ENCODE measurements around the gene MUS81. TPM values are rescaled to one million over a fixed set of nuclear protein-coding genes. Genes with fewer than 3 reads are reported as not detected.

MUS81 gene
- total and polyA plus RNA-seq, 2 of the 13 experiments (the other 11 are each of a cell fraction or from before 2014, with no cell fraction given) = 25.6 to 30.2 TPM

DNA sequence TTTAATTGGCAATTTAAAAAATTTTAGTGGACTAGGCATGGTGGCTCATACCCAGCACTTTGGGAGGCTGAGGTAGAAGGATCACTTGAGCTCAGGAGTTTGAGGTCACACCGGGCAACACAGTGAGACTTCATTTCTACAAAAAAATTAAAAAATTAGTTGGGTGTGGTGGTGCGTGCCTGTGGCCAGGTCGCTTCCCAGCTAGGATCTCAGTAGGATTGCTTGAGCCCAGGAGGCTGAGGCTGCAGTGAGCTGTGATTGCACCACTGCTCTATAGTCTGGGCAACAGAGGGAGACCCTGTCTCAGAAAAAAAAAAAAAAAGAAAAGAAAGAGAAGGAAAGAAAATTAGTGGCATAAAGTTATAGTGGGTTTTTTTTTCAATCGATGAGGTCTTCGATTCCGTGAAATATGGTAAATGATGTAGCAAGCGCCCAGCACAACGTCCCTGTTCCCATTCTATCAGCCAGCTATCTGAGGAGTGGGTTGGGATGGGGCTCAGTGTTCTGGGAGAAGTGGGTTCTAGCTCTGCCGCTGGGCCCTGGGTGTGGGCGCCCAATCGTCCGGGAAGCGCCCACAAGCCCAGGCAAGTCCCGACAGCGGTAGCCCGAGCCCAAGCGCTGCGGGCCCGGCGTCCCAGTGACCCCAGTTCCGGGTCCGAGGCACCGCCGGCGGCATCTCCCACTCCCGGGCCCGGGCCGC, 38.6 kb downstream of the MUS81 start (continued):
- TF ChIP-seq ZNF577 (CRISPR knock-in tag; IDR thresholded peaks at IDR 0.05; ENCODE audit: borderline replicate concordance, low read depth) = no peak
- no peak for TF ChIP-seq MBNL3 (CRISPR knock-in tag; conservative IDR thresholded peaks at IDR 0.05)
- TF ChIP-seq ZNF33A (CRISPR knock-in tag; IDR thresholded peaks at IDR 0.05; ENCODE audit: borderline replicate concordance) = no peak
- TF ChIP-seq FOXK2 (IDR thresholded peaks at IDR 0.05) = no peak
- TF ChIP-seq FIP1L1 (IDR thresholded peaks at IDR 0.05; ENCODE audit: borderline replicate concordance, insufficient read depth, low read depth, low read length) = no peak
- TF ChIP-seq ZNF761 (CRISPR knock-in tag; conservative IDR thresholded peaks at IDR 0.05) = 0 out of 2 replicates have a peak, but pooled peaks have one; percentile 29
- no peak for TF ChIP-seq JDP2 (CRISPR knock-in tag; IDR thresholded peaks at IDR 0.05; ENCODE audit: borderline replicate concordance)
- no peak for TF ChIP-seq ZNF75D (CRISPR knock-in tag; IDR thresholded peaks at IDR 0.05; ENCODE audit: borderline replicate concordance)
- TF ChIP-seq PHF21A (CRISPR knock-in tag; IDR thresholded peaks at IDR 0.05) = peak; percentile 12; the same call in 1 of the 2 replicates
- 0 out of 2 replicates have a peak, but pooled peaks have one; percentile 21 for TF ChIP-seq ATF1 (CRISPR knock-in tag; IDR thresholded peaks at IDR 0.05)
- TF ChIP-seq HNRNPK (IDR thresholded peaks at IDR 0.05; ENCODE audit: low read depth, low read length, poor library complexity, severe bottlenecking) = peak; percentile 45
- no peak for TF ChIP-seq RCOR2 (CRISPR knock-in tag; IDR thresholded peaks at IDR 0.05)
- TF ChIP-seq ZNF766 (CRISPR knock-in tag; IDR thresholded peaks at IDR 0.05; ENCODE audit: borderline replicate concordance) = 0 out of 2 replicates have a peak, but pooled peaks have one; percentile 38
- TF ChIP-seq NCOA2 (CRISPR knock-in tag; IDR thresholded peaks at IDR 0.05) = no peak
- no peak for TF ChIP-seq SAFB2 (CRISPR knock-in tag; IDR thresholded peaks at IDR 0.05; ENCODE audit: borderline replicate concordance, low read depth)
- no peak for TF ChIP-seq BHLHE40 (IDR thresholded peaks at IDR 0.05; ENCODE audit: low read length)

Measured in HepG2 (cell line).